H1 (cell line): ENCODE results near the gene HOXB4. TPM values are rescaled to one million over a fixed set of nuclear protein-coding genes. Genes with fewer than 3 reads are reported as not detected.
A peak's percentile ranks its signal among the peaks of the same experiment; 100 is the strongest.

Experiments used
- CTCF ChIA-PET: fragments of 300-600 bp; sonication (Branson Sonifier 250); formaldehyde crosslinking; loops from one replicate; lab custom pipeline; 2021; ENCODE audit not compliant: partially characterized antibody; lab: Charles Lee
- POLR2A ChIA-PET: fragments of 300-600 bp; sonication (Branson Sonifier 250); formaldehyde crosslinking; loops from one replicate; lab custom pipeline; 2021; ENCODE audit warnings: inconsistent platforms; ENCODE audit not compliant: partially characterized antibody; lab: Charles Lee
- DNase-seq, 2 experiments: peaks; one replicate each; pipeline versions ENCODE4 v3.0.0 to v3.0.0-alpha.2; 2010 to 2022; ENCODE audit warnings: low spot score in 2 of 2, low read depth in 1 of 2, mixed read lengths in 1 of 2
- FAIRE-seq: peaks from 2 replicates; lab custom pipeline; 2011; peaks lifted over from hg19 to GRCh38; lab: Jason Lieb, UNC
- H2AFZ ChIP-seq: 2 replicates; pipeline ENCODE4 v1.8.1; 2012; ENCODE audit warnings: low read length, inconsistent platforms
- H2AK5ac ChIP-seq: 2 replicates; pipeline ENCODE4 v1.6.1; 2013; ENCODE audit warnings: low read depth, low read length
- H2BK120ac ChIP-seq: replicated peaks from 2 replicates; pipeline ENCODE3; 2013; ENCODE audit warnings: low read depth, low read length, inconsistent platforms
- H2BK12ac ChIP-seq: 2 replicates; pipeline ENCODE4 v1.6.1; 2013; ENCODE audit warnings: low read depth, low read length
- H2BK15ac ChIP-seq: 2 replicates; pipeline ENCODE4 v1.6.1; 2013; ENCODE audit warnings: low read length
- H2BK20ac ChIP-seq: 2 replicates; pipeline ENCODE4 v1.6.1; 2013; ENCODE audit warnings: low read length
- H2BK5ac ChIP-seq: 2 replicates; pipeline ENCODE4 v1.6.1; 2013; ENCODE audit warnings: low read depth, low read length
- H3K14ac ChIP-seq: 2 replicates; pipeline ENCODE4 v1.6.1; 2013; ENCODE audit warnings: inconsistent platforms; ENCODE audit not compliant: insufficient read length
- H3K18ac ChIP-seq: 2 replicates; pipeline ENCODE4 v1.6.1; 2013; ENCODE audit warnings: low read length; ENCODE audit errors: extremely low read depth
- H3K23ac ChIP-seq: 2 replicates; pipeline ENCODE4 v1.6.1; 2013; ENCODE audit warnings: inconsistent platforms; ENCODE audit not compliant: insufficient read length
- H3K23me2 ChIP-seq: 2 replicates; pipeline ENCODE4 v1.6.1; 2013; ENCODE audit warnings: low read depth, low read length
- H3K27ac ChIP-seq: 2 replicates; pipeline ENCODE4 v1.6.1; 2011; ENCODE audit warnings: low read depth, low read length, inconsistent platforms
- H3K27me3 ChIP-seq, 4 experiments: replicated peaks in 1 of 4; 1 replicate in 1 of 4; 2 replicates in 3 of 4; pipeline versions ENCODE4 v1.6.1 to v1.8.1; 2011 to 2013; ENCODE audit warnings: low read length in 3 of 4, mild to moderate bottlenecking in 3 of 4, inconsistent platforms in 2 of 4, mixed read lengths in 2 of 4, moderate library complexity in 1 of 4; ENCODE audit not compliant: control insufficient read depth in 3 of 4, insufficient read depth in 3 of 4; ENCODE audit errors: extremely low read depth in 1 of 4
- H3K36me3 ChIP-seq, 4 experiments: 2 replicates each; pipeline versions ENCODE4 v1.6.1 to v1.8.1; 2011 to 2013; ENCODE audit warnings: mild to moderate bottlenecking in 4 of 4, low read length in 3 of 4, moderate library complexity in 2 of 4, control low read depth in 1 of 4, inconsistent platforms in 1 of 4; ENCODE audit not compliant: insufficient read depth in 4 of 4, control insufficient read depth in 2 of 4
- H3K4ac ChIP-seq: replicated peaks from 2 replicates; pipeline ENCODE3; 2013; ENCODE audit warnings: low read length, low read depth, mixed read lengths, inconsistent platforms; ENCODE audit not compliant: insufficient read length
- H3K4me1 ChIP-seq, 4 experiments: replicated peaks in 1 of 4; 1 replicate in 1 of 4; 2 replicates in 3 of 4; pipeline versions ENCODE4 v1.6.1 to v1.8.1; 2011 to 2013; ENCODE audit warnings: low read length in 3 of 4, inconsistent platforms in 2 of 4, mixed read lengths in 1 of 4; ENCODE audit not compliant: insufficient read depth in 4 of 4, control insufficient read depth in 3 of 4
- H3K4me2 ChIP-seq, 2 experiments: 2 replicates each; pipeline versions ENCODE4 v1.6.1 to v1.8.1; 2011 to 2013; ENCODE audit warnings: low read depth in 2 of 2, low read length in 2 of 2, control low read depth in 1 of 2, inconsistent platforms in 1 of 2, mild to moderate bottlenecking in 1 of 2; ENCODE audit not compliant: insufficient read depth in 1 of 2
- H3K4me3 ChIP-seq, 4 experiments: fragments of 200-600, 300-600 bp in 1 of 4; sonication (generic), shearing (Covaris generic), sonication (Bioruptor Twin) in 1 of 4; 2 replicates each; pipeline versions ENCODE4 v1.5.1 to v1.8.1; 2011 to 2016; ENCODE audit warnings: low read length in 4 of 4, low read depth in 3 of 4, control low read depth in 2 of 4, inconsistent platforms in 2 of 4, mild to moderate bottlenecking in 2 of 4, mixed read lengths in 1 of 4, moderate library complexity in 1 of 4; ENCODE audit not compliant: insufficient read depth in 2 of 4; ENCODE audit errors: extremely low read depth in 1 of 4
- H3K56ac ChIP-seq: replicated peaks from 2 replicates; pipeline ENCODE3; 2013; ENCODE audit warnings: low read depth, mild to moderate bottlenecking, mixed read lengths, low read length, inconsistent platforms; ENCODE audit not compliant: insufficient read length
- H3K79me1 ChIP-seq: 2 replicates; pipeline ENCODE4 v1.6.1; 2013; ENCODE audit warnings: low read depth, low read length, control low read depth
- H3K79me2 ChIP-seq, 2 experiments: 2 replicates each; pipeline versions ENCODE4 v1.6.1 to v1.8.1; 2012 to 2013; ENCODE audit warnings: low read length in 2 of 2, mild to moderate bottlenecking in 2 of 2, inconsistent platforms in 1 of 2; ENCODE audit not compliant: insufficient read depth in 2 of 2, control insufficient read depth in 1 of 2
- H3K9ac ChIP-seq, 4 experiments: replicated peaks in 1 of 4; 1 replicate in 1 of 4; 2 replicates in 3 of 4; pipeline versions ENCODE4 v1.6.1 to v1.8.1; 2011 to 2013; ENCODE audit warnings: low read depth in 3 of 4, low read length in 3 of 4, control low read depth in 2 of 4, mild to moderate bottlenecking in 2 of 4, moderate library complexity in 2 of 4, inconsistent platforms in 1 of 4; ENCODE audit errors: extremely low read depth in 1 of 4
- H3K9me3 ChIP-seq, 2 experiments: 2 replicates each; pipeline versions ENCODE4 v1.6.1 to v1.8.1; 2012 to 2013; ENCODE audit warnings: mild to moderate bottlenecking in 2 of 2, moderate library complexity in 2 of 2, control low read depth in 1 of 2, inconsistent platforms in 1 of 2, low read depth in 1 of 2, low read length in 1 of 2, mixed read lengths in 1 of 2; ENCODE audit not compliant: insufficient read depth in 2 of 2
- H4K20me1 ChIP-seq, 2 experiments: replicated peaks in 1 of 2; 2 replicates each; pipeline versions ENCODE3 to v1.8.1; 2011 to 2013; ENCODE audit warnings: inconsistent platforms in 2 of 2, low read length in 2 of 2, mild to moderate bottlenecking in 1 of 2; ENCODE audit not compliant: insufficient read depth in 2 of 2, control insufficient read depth in 1 of 2
- H4K5ac ChIP-seq: 2 replicates; pipeline ENCODE4 v1.6.1; 2013; ENCODE audit warnings: low read length, low read depth, mixed read lengths, inconsistent platforms; ENCODE audit not compliant: insufficient read length
- H4K8ac ChIP-seq: 2 replicates; pipeline ENCODE4 v1.8.0; 2013; ENCODE audit warnings: mild to moderate bottlenecking, moderate library complexity, low read length, inconsistent platforms; ENCODE audit not compliant: insufficient read depth; ENCODE audit errors: extremely low read depth
- H4K91ac ChIP-seq: replicated peaks from 2 replicates; pipeline ENCODE3; 2013; ENCODE audit warnings: low read length, mixed read lengths, inconsistent platforms; ENCODE audit not compliant: insufficient read length
- BCL11A ChIP-seq, 2 experiments: IDR thresholded peaks; one replicate each; pipeline ENCODE4 v1.6.1; 2011; ENCODE audit warnings: low read depth in 2 of 2, low read length in 2 of 2, mild to moderate bottlenecking in 2 of 2
- GTF2F1 ChIP-seq: IDR thresholded peaks from 2 replicates; pipeline ENCODE4 v1.6.1; 2012; ENCODE audit warnings: low read depth, low read length, improper control_type of control experiment, borderline replicate concordance
- POU5F1 ChIP-seq: IDR thresholded peaks from 2 replicates; pipeline ENCODE4 v1.6.1; 2011; ENCODE audit warnings: low read depth, mild to moderate bottlenecking, low read length, moderate library complexity
- RNF2 ChIP-seq: fragments of 200-900, 300-1000 bp; sonication (generic); IDR thresholded peaks from 2 replicates; pipeline ENCODE4 v1.7.1; 2016; ENCODE audit warnings: borderline replicate concordance, low read depth, mild to moderate bottlenecking, antibody characterized with exemption, low read length; ENCODE audit not compliant: poor library complexity, severe bottlenecking; ENCODE audit errors: missing control alignments
- WGBS, 2 experiments: shearing (Covaris generic) in 1 of 2; methylation state at CpG; one replicate each; pipeline versions ENCODE4 v1.1.6 to v1.1.7; 2013 to 2015; ENCODE audit warnings: low lambda C conversion rate in 2 of 2, mixed read lengths in 2 of 2, inconsistent platforms in 1 of 2, low coverage in 1 of 2, missing lambda C conversion rate in 1 of 2; ENCODE audit not compliant: insufficient replicate concordance in 2 of 2, insufficient coverage in 1 of 2, insufficient read length in 1 of 2; ENCODE audit errors: extremely low coverage in 1 of 2, missing lambda C conversion rate in 1 of 2; 5-methylcytosine and 5-hydroxymethylcytosine counted together
- polyA plus RNA-seq, 7 experiments: library from polyadenylated mRNA; depleted of rRNA in 3 of 7; stranded (reverse) in 5 of 7; unstranded in 2 of 7; fragments of >200 nt in 5 of 7; fragments of 200-250 nt in 2 of 7; gene quantifications; 1 replicate in 5 of 7; 2 replicates in 1 of 7; 4 replicates in 1 of 7; pipeline versions ENCODE4 v1.2.1 to v1.2.3, GENCODE V29; 2011 to 2013; ENCODE audit warnings: missing spikeins in 2 of 7, mixed read lengths in 2 of 7
- total RNA-seq: library from RNA; stranded (reverse); fragmentation: NEBNext Ultra II Directional; extraction: Animal tissue kit (Norgen Biotek cat#: 25700); gene quantifications from 2 replicates; pipeline ENCODE4 v1.2.1, GENCODE V29; 2021
- TF ChIP-seq, protein P1 (sequence below): IDR thresholded peaks from 2 replicates; pipeline ENCODE4 v1.6.1; 2012; ENCODE audit warnings: inconsistent platforms

Gene HOXB4
- total and polyA plus RNA-seq, 2 of the 8 experiments (the other 6 are each of a cell fraction or from before 2014, with no cell fraction given): not detected

DNA sequence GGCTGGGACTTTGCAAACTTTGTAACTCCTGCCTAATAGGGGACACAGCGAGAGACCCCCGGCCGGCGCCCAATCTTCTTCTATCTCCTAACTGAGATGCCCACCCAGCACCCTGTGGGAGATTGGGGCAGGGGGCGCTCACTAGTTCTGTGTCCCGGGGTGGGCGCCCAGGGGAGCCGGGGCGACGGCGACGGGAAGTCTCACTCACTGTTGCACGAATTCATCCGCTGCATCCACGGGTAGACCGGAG lies 19.3 kb upstream of the HOXB4 start:
- Histone ChIP-seq H3K23ac (no peak overlapping the region), H4K91ac (no peak overlapping the region), H2BK20ac (no peak overlapping the region), H3K79me2 (no peaks in the 10 kb centered on the region), H3K14ac (no peak overlapping the region), H4K8ac (no peak overlapping the region; the same call in 1 of the 2 replicates), H3K18ac (no peak overlapping the region; the same call in none of the 2 replicates), H3K9me3 (no peaks in the 10 kb centered on the region), H2BK120ac (no peak overlapping the region), H3K9ac (no peak overlapping the region), H3K4me1 (peaks cover 0 to 12% (median 6%) of the 10 kb centered on the region in 4 experiments; a peak in 5 of 7 replicates), H2BK12ac (peak overlapping the region; percentile 39; the same call in 1 of the 2 replicates), H4K5ac (no peak overlapping the region), H2AK5ac (no peak overlapping the region), H3K23me2 (no peaks in the 10 kb centered on the region; the same call in 1 of the 2 replicates), H3K4me3 (peak overlapping the region in 1 of 4 experiments; percentile 29; a peak in 1 of 8 replicates), H2BK5ac (no peak overlapping the region), H3K4me2 (peak overlapping the region; percentile 21 to 56; a peak in 3 of 4 replicates), H2BK15ac (0 out of 2 replicates have a peak overlapping the region, but pooled peaks have one; percentile 81), H3K4ac (no peak overlapping the region), H2AFZ (no peak overlapping the region), H3K27ac (no peak overlapping the region), H3K36me3 (no peaks in the 10 kb centered on the region; a peak in 1 of 8 replicates), H3K27me3 (peaks cover 96 to 100% (median 99%) of the 10 kb centered on the region in 4 experiments), H4K20me1 (peaks cover 40 to 57% of the 10 kb centered on the region in 2 experiments), H3K79me1 (no peaks in the 10 kb centered on the region), H3K56ac (no peak overlapping the region)
- FAIRE-seq (no peak), DNase-seq (no peak)
- POLR2A ChIA-PET: interaction anchor here (1.0 kb wide), 1 partner anchor 18 kb away, joined by 3 read pairs; no protein-coding TSS in a partner anchor
- CTCF ChIA-PET: interaction anchor here (0.6 to 2.1 kb wide), 4 partner anchors 21 to 299 kb away, joined by 3 to 8 read pairs (median 4); no protein-coding TSS in a partner anchor
- WGBS, 2 experiments: 8% methylated on average over 5 of the region's 16 CpGs; no CpG with 5 or more reads in 1 of the 2 experiments
- TF ChIP-seq RNF2 (peak; percentile 89), GTF2F1 (no peak), BCL11A (IDR thresholded peaks at IDR 0.05; ENCODE audit: low read depth in 2 of 2, low read length in 2 of 2) (no peak), POU5F1 (no peak)
- TF ChIP-seq, protein P1, sequence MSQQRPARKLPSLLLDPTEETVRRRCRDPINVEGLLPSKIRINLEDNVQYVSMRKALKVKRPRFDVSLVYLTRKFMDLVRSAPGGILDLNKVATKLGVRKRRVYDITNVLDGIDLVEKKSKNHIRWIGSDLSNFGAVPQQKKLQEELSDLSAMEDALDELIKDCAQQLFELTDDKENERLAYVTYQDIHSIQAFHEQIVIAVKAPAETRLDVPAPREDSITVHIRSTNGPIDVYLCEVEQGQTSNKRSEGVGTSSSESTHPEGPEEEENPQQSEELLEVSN: no peak
